ENCODE data around the gene CD36. TPM values are rescaled to one million over a fixed set of nuclear protein-coding genes. Genes with fewer than 3 reads are reported as not detected.

Gene CD36
- total RNA-seq, 1 donor from 2014 or later: 1.7 TPM

- H3K4me3 ChIP-seq (ENCODE audit: insufficient read depth, low read depth, low read length): peak overlapping the region; percentile 27
- peak overlapping the region; percentile 77 for H3K9ac ChIP-seq (ENCODE audit: low read length)
- no peak for TF ChIP-seq EZH2 (IDR thresholded peaks at IDR 0.05; ENCODE audit: insufficient read depth, low read length)
- no peak for TF ChIP-seq CTCF (IDR thresholded peaks at IDR 0.05; ENCODE audit: insufficient read depth, low read depth, low read length)
- peak; percentile 88 for DNase-seq (ENCODE audit: low read depth)
- Mint-ChIP-seq H3K4me3 (ENCODE audit: unreplicated experiment) (peak overlapping the region; percentile 65), H3K36me3 (ENCODE audit: low read depth, unreplicated experiment) (no peaks in the 10 kb centered on the region), H3K4me1 (ENCODE audit: low read depth, unreplicated experiment) (peaks cover 54% of the 10 kb centered on the region), H3K27ac (ENCODE audit: unreplicated experiment) (peak overlapping the region; percentile 100), H3K27me3 (ENCODE audit: low read depth, unreplicated experiment) (no peaks in the 10 kb centered on the region), H3K9me3 (ENCODE audit: unreplicated experiment) (no peaks in the 10 kb centered on the region)
- no peaks in the 10 kb centered on the region for H3K79me2 ChIP-seq (ENCODE audit: insufficient read depth, low read length)
- peak overlapping the region; percentile 95 for H3K27ac ChIP-seq (ENCODE audit: low read depth, low read length)
- peaks cover 45% of the 10 kb centered on the region for H3K4me1 ChIP-seq (ENCODE audit: insufficient read depth, low read length)
- H3K9me3 ChIP-seq (ENCODE audit: insufficient read depth, low read depth, low read length): no peaks in the 10 kb centered on the region
- H4K20me1 ChIP-seq (ENCODE audit: insufficient read depth, low read length): no peaks in the 10 kb centered on the region
- no peaks in the 10 kb centered on the region for H3K27me3 ChIP-seq (ENCODE audit: insufficient read depth, low read length)
- H3K4me2 ChIP-seq (ENCODE audit: low read length): peak overlapping the region; percentile 70
- no peaks in the 10 kb centered on the region for H3K36me3 ChIP-seq (ENCODE audit: insufficient read depth, low read length)
- no peak overlapping the region for H2AFZ ChIP-seq (ENCODE audit: low read depth, low read length)
- FAIRE-seq: peak; percentile 99
Measured at GRCh38 chr7:80721883-80722615, 83.6 kb downstream of the CD36 start.

DNA sequence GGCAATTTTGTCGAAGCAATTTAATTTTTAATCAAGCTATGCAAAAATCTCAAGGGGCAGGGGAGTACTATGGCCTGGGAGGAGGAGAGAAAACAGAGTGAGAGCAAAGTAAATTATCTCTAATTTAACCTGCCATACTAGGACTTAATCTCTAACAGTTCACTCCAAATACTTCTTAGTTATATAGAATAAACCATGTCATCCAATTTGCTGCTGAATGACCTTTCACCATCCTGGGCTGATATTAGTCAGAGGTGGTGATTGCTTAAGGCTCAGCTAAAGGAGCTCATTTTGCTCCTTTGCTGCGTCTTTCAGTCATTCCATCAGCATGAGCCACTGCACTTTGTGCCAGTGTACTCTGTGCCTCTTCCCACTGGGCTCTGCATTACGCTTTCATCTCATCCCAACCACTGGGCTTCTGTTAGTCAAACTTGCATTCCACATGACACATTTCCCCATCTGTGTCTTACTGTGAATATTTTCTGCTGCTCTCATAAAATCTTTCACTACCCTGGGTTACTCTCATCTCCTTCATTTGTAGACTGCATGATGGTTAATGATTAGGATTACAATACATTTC is 84.3 kb downstream of the CD36 start:
- peak; percentile 100 for FAIRE-seq
- Mint-ChIP-seq H3K4me1 (ENCODE audit: low read depth, unreplicated experiment) (peaks cover 54% of the 10 kb centered on the region), H3K9me3 (ENCODE audit: unreplicated experiment) (no peaks in the 10 kb centered on the region), H3K27ac (ENCODE audit: unreplicated experiment) (peak overlapping the region; percentile 100), H3K27me3 (ENCODE audit: low read depth, unreplicated experiment) (no peaks in the 10 kb centered on the region), H3K36me3 (ENCODE audit: low read depth, unreplicated experiment) (no peaks in the 10 kb centered on the region), H3K4me3 (ENCODE audit: unreplicated experiment) (peak overlapping the region; percentile 65)
- peak overlapping the region; percentile 95 for H3K27ac ChIP-seq (ENCODE audit: low read depth, low read length)
- TF ChIP-seq EZH2 (IDR thresholded peaks at IDR 0.05; ENCODE audit: insufficient read depth, low read length): no peak
- no peak for TF ChIP-seq CTCF (IDR thresholded peaks at IDR 0.05; ENCODE audit: insufficient read depth, low read depth, low read length)
- H3K27me3 ChIP-seq (ENCODE audit: insufficient read depth, low read length): no peaks in the 10 kb centered on the region
- H4K20me1 ChIP-seq (ENCODE audit: insufficient read depth, low read length): no peaks in the 10 kb centered on the region
- peak; percentile 100 for DNase-seq (ENCODE audit: low read depth)
- H3K4me1 ChIP-seq (ENCODE audit: insufficient read depth, low read length): peaks cover 45% of the 10 kb centered on the region
- no peaks in the 10 kb centered on the region for H3K79me2 ChIP-seq (ENCODE audit: insufficient read depth, low read length)
- peak overlapping the region; percentile 70 for H3K4me2 ChIP-seq (ENCODE audit: low read length)
- H3K36me3 ChIP-seq (ENCODE audit: insufficient read depth, low read length): no peaks in the 10 kb centered on the region
- peak overlapping the region; percentile 77 for H3K9ac ChIP-seq (ENCODE audit: low read length)
- H3K9me3 ChIP-seq (ENCODE audit: insufficient read depth, low read depth, low read length): no peaks in the 10 kb centered on the region
- peak overlapping the region; percentile 27 for H3K4me3 ChIP-seq (ENCODE audit: insufficient read depth, low read depth, low read length)
- no peak overlapping the region for H2AFZ ChIP-seq (ENCODE audit: low read depth, low read length)

Measured in astrocyte (in vitro differentiated cells and primary cell).